Coronary artery (tissue), 2 donors: ENCODE measurements around the gene MAGI1.

ENCODE experiments used
- DNase-seq: peaks from one replicate; pipeline ENCODE4 v3.0.0-alpha.2; 2017; ENCODE audit warnings: low spot score
- H3K27ac ChIP-seq, 2 donors: fragments of 200-600 bp; sonication (generic); one replicate each; pipeline ENCODE4 v1.5.1; 2016 to 2019
- H3K4me3 ChIP-seq: fragments of 200-600 bp; sonication (generic); 2 replicates; pipeline ENCODE4 v1.5.1; 2016; ENCODE audit warnings: mild to moderate bottlenecking, moderate library complexity
- CTCF ChIP-seq: fragments of 200-600 bp; sonication (generic); IDR thresholded peaks from one replicate; pipeline ENCODE4 v1.5.1; 2019; ENCODE audit warnings: antibody characterized with exemption

MAGI1 gene

DNA sequence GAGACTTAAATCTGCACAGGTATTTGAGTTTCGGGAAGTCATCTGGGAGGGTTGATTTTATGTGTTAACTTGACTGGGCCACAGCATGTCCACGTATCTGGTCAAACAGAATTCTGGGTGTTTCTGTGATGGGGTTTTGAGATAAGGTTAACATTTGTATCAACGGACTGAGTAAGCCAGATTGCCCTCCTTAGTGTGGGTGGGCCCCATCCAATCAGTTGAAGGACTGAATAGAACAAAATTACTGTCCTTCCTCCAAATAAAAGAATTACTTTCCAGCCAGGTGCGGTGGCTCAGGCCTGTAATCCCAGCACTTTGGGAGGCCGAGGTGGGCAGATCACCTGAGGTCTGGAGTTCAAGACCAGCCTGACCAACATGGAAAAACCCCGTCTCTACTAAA, 399.3 kb downstream of the MAGI1 start:
- no peak overlapping the region for H3K4me3 ChIP-seq
- no peak for TF ChIP-seq CTCF
- H3K27ac ChIP-seq: no peak overlapping the region
- no peak for DNase-seq

- no peak for DNase-seq
- no peak for TF ChIP-seq CTCF
- Histone ChIP-seq H3K27ac (no peak overlapping the region), H3K4me3 (no peak overlapping the region)
Measured at GRCh38 chr3:65638301-65638700, 400.4 kb downstream of the MAGI1 start.

DNA sequence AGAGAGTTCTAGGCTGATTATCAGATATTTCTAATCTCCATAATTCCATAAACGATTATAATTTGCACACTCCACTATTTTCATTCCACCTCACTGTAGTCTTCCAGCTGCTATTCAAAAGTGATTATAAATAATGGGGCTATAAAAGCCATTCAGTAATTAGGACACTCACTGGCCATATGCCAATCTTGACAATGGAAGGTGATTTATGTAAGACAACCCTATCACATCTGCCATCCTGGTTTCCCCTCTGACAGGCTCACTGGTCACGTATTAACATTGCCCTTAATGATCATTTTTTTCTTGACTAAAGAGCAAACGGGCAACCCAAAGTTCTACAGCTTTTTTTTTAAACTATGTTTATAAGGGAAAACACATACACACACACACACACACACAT, 402.4 kb downstream of the MAGI1 start:
- Histone ChIP-seq H3K27ac (no peak overlapping the region), H3K4me3 (no peak overlapping the region)
- DNase-seq: no peak
- TF ChIP-seq CTCF: no peak

DNA sequence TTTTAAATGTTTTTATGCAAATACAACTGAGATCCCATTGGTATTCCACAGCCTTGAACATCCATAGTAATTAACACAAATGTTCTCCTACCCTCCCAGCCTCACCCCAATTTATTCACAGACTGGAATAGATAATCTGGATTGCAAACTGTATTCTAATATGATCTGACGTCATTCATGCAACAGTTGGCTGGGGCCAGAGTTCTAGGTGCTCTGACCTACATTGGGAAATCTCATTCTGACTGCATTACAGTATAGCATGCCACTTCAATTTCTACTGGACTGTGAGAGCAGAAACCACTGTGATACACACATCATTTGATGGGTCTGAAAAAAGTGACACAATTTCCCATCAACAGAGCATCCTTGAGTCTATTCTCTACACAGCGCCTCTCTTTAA, 403.1 kb downstream of the MAGI1 start:
- H3K4me3 ChIP-seq: no peak overlapping the region
- TF ChIP-seq CTCF: no peak
- no peak overlapping the region for H3K27ac ChIP-seq
- no peak for DNase-seq

DNA sequence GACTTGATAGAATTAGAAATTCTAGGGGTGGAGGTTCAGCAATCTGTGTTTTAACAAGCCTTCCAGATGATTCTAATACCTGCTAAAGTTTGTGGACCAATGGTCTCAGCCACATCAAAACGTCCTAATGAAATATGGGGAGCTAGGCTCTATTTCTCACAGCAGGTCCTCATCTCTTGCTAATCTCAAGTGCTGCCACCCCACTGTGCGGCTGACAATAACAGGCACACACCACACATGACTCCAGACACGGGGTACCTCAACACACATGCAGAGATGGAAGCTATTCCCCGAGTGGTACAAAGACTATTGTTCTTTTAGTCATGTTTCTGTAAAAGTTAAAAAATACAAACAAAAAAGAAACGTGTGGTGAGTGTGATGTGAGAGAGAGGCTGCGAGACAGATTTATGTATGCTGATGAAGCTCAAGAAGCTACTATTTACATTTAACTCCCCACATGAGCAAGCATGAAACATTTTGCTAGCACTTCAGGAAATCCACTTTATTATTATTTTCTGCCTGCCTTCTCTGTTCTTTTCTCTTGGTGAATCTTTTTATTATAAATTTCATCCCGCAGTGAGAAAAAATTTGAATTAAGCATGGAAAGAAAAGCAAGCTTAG, 405.6 kb downstream of the MAGI1 start:
- no peak for TF ChIP-seq CTCF
- Histone ChIP-seq H3K4me3 (no peak overlapping the region), H3K27ac (no peak overlapping the region)
- DNase-seq: no peak

DNA sequence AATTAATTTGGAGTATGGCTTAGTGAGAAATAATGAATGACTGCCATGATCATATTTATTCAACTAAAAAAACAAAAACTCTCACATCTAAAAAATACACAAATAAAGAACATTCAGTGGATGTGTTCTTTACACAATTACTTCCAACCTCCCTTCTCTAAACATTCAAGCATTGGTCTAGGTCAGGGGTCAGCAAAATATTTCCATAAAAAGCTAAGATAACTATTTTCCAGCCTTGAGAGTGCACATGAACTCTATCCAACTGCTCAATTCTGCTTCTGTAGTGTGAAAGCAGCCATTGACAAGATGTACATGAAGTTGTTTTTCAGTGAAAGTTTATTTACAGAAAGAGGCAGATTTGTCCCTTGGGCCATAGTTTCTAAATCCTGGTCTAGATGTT, 406.3 kb downstream of the MAGI1 start:
- TF ChIP-seq CTCF: no peak
- H3K27ac ChIP-seq: no peak overlapping the region
- H3K4me3 ChIP-seq: no peak overlapping the region
- DNase-seq: no peak

DNA sequence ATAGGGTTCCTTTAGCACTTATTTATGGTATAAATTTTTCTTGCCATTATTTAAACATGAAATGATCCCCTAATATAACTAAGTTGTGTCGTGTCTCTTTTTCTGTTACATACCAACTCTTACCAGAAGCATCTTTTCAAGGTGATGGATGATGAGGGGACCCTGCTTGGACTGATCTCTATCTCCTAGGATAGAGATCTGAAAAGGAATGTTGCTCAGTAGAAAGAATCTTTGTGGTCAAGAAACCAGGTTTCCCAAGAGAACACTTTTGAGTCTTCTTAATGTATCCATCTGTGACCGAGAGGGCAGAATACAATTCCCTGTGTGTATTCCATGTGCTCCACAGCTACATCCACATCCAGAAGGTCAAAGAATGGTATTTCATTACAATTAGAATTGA, 409.7 kb downstream of the MAGI1 start:
- TF ChIP-seq CTCF: no peak
- H3K27ac ChIP-seq: no peak overlapping the region
- H3K4me3 ChIP-seq: no peak overlapping the region
- no peak for DNase-seq
